NB4 (cell line): ENCODE results near the gene CISD1.
"Not testable (repeated sequence)": the region's sequence is repeated elsewhere in the genome, so short reads cannot be mapped to it uniquely, and the experiment has no call there.

Experiments used
- DNase-seq: peaks from one replicate; pipeline ENCODE4 v3.0.0; 2010; ENCODE audit warnings: low read depth
- H3K4me3 ChIP-seq: one replicate; pipeline ENCODE4 v1.5.1; 2011; ENCODE audit warnings: mild to moderate bottlenecking, low read depth, low read length, moderate library complexity
- MAX ChIP-seq: IDR thresholded peaks from 2 replicates; pipeline ENCODE4 v1.6.1; 2011; ENCODE audit warnings: low read depth, low read length
- MYC ChIP-seq: IDR thresholded peaks from 2 replicates; pipeline ENCODE4 v1.6.1; 2011; ENCODE audit warnings: low read depth, low read length
- POLR2A ChIP-seq: IDR thresholded peaks from 2 replicates; pipeline ENCODE4 v1.6.1; 2011; ENCODE audit warnings: mild to moderate bottlenecking; ENCODE audit not compliant: insufficient read length; ENCODE audit errors: extremely low read depth
- TF ChIP-seq, protein P1 (sequence below): IDR thresholded peaks from one replicate; pipeline ENCODE4 v1.5.1; 2012; ENCODE audit warnings: low read depth, low read length

Gene CISD1

GRCh38 chr10:58254644-58255043 is 14.3 kb upstream of the CISD1 start:
- H3K4me3 ChIP-seq = no peak overlapping the region
- no peak for DNase-seq
- TF ChIP-seq MAX (no peak), MYC (no peak), POLR2A (no peak)
- TF ChIP-seq, protein P1, sequence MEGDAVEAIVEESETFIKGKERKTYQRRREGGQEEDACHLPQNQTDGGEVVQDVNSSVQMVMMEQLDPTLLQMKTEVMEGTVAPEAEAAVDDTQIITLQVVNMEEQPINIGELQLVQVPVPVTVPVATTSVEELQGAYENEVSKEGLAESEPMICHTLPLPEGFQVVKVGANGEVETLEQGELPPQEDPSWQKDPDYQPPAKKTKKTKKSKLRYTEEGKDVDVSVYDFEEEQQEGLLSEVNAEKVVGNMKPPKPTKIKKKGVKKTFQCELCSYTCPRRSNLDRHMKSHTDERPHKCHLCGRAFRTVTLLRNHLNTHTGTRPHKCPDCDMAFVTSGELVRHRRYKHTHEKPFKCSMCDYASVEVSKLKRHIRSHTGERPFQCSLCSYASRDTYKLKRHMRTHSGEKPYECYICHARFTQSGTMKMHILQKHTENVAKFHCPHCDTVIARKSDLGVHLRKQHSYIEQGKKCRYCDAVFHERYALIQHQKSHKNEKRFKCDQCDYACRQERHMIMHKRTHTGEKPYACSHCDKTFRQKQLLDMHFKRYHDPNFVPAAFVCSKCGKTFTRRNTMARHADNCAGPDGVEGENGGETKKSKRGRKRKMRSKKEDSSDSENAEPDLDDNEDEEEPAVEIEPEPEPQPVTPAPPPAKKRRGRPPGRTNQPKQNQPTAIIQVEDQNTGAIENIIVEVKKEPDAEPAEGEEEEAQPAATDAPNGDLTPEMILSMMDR = no peak

DNA sequence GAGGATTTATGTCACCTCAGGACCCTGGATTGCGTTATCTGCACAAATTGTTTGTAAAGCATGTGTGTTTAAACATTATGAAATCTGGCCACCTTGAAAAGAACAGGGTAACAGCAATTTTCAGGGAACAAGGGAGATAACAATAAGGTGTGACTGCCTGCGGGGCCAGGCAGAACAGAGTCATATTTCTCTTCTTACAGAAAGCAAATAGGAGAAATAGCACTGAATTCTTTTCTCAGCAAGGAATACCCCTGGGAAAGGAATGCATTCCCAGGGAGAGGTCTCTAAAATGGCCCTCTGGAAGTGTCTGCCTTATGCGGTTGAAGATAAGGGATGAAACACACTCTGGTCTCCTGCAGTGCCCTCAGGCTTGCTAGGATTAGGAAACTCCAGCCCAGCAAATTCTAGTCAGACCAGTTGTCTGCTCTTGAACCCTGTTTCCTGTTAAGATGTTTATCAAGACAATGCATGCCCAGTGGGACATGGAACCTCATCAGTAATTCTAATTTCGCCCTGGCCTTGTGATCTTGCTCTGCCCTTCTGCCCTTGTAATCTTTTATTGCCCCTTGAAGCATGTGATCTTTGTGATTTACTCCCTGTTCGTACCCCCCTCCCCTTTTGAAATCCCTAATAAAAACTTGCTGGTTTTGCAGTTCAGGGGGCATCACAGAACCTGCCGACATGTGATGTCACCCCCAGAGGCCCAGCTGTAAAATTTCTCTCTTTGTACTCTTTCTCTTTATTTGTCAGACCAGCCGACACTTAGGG is 12.8 kb upstream of the CISD1 start:
- DNase-seq, H3K4me3 ChIP-seq: not testable (repeated sequence)

DNA sequence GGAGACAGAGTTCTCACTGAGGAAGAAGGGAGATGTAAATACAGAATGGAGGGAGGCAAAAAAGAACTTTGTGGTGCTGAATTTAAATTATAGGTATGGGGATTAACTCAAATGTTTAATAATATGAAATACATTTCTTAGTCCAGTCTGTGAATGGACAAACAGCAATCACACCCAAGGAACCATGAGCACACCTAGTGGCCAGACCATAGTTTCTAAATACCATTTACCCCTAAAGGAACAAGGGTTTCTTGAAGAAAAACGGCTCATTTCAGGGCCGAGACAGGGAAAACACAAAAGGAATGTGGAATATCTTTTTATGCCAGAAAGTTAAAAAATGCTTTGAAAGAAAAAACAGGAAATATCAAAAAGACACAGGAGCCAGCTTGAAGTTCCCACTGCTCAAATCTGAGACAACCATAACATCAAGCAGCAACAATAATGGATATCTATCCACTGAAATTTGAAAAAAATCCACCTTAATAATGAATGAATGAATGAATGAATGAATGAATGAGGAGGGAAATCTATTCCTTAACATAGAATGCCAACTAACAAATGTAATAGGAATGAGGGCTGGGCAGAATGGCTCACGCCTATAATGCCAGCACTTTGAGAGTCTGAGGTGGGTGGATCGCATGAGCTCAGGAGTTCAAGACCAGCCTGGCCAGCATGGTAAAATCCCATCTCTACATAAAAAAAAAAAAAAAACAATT is 9.8 kb upstream of the CISD1 start:
- no peak for DNase-seq
- TF ChIP-seq MYC (no peak), POLR2A (no peak), MAX (no peak)
- TF ChIP-seq, protein P1 = no peak
- H3K4me3 ChIP-seq = no peak overlapping the region

GRCh38 chr10:58260334-58260733 is 8.6 kb upstream of the CISD1 start:
- TF ChIP-seq MAX (no peak), POLR2A (no peak), MYC (no peak)
- TF ChIP-seq, protein P1 = no peak
- DNase-seq = no peak
- H3K4me3 ChIP-seq = no peak overlapping the region

DNA sequence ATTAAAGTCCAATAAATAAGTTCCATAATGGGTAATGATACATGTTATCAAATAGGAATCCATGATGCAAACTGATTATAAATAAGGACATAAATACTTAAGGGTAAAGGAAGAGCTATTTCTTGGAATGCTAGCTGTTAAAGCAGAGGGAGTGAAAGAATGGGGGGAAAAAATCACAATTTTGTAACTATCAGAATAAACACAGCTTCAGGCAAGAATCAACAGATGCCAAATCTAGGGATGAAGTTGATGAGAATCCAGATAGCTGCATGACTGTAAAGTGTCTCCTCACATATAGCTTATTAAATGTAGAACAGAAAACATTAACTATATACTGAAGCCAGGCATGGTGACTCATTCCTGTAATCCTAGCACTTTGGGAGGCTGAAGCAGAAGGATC is 6.2 kb upstream of the CISD1 start:
- no peak overlapping the region for H3K4me3 ChIP-seq
- no peak for TF ChIP-seq MAX
- TF ChIP-seq MYC = no peak
- no peak for TF ChIP-seq POLR2A
- TF ChIP-seq, protein P1 = no peak
- no peak for DNase-seq

GRCh38 chr10:58264780-58265179 is 4.2 kb upstream of the CISD1 start:
- DNase-seq = peak; percentile 63
- peak; percentile 27; the same call in 1 of the 2 replicates for TF ChIP-seq MAX
- TF ChIP-seq MYC = no peak
- peak overlapping the region; percentile 80 for H3K4me3 ChIP-seq
